HepG2 (cell line): ENCODE data around the gene TAT. TPM values are rescaled to one million over a fixed set of nuclear protein-coding genes. Genes with fewer than 3 reads are reported as not detected.

ENCODE experiments used
- ARID5B ChIP-seq: IDR thresholded peaks from 2 replicates; pipeline ENCODE4 v1.4.0; 2020; ENCODE audit warnings: mild to moderate bottlenecking, missing genetic modification reagents
- FOXP1 ChIP-seq, 2 experiments: fragments of 450-650 bp in 1 of 2; IDR thresholded peaks; 2 replicates each; pipeline ENCODE4 v1.6.1; 2017 to 2018; ENCODE audit warnings: antibody characterized with exemption in 1 of 2
- HES4 ChIP-seq: sonication (generic); formaldehyde crosslinking; IDR thresholded peaks from 2 replicates; pipeline ENCODE4 v1.9.0; 2021; ENCODE audit warnings: mild to moderate bottlenecking, missing genetic modification reagents, borderline replicate concordance
- HNRNPLL ChIP-seq: fragments of 200-400 bp; formaldehyde crosslinking; IDR thresholded peaks from 2 replicates; pipeline ENCODE4 v1.6.1; 2017; ENCODE audit warnings: mild to moderate bottlenecking, low read depth, low read length; ENCODE audit not compliant: poor library complexity, severe bottlenecking
- KAT8 ChIP-seq: IDR thresholded peaks from 2 replicates; pipeline ENCODE4 v1.6.1; 2016; ENCODE audit warnings: missing genetic modification reagents, missing compliant biosample characterization
- KDM3A ChIP-seq: IDR thresholded peaks from 2 replicates; pipeline ENCODE4 v1.6.1; 2018; ENCODE audit warnings: low read depth, missing compliant biosample characterization
- PPARG ChIP-seq: conservative IDR thresholded peaks from 2 replicates; pipeline ENCODE4 v1.6.1; 2016; ENCODE audit warnings: missing biosample characterization, missing genetic modification reagents
- RBAK ChIP-seq: sonication (generic); formaldehyde crosslinking; IDR thresholded peaks from 2 replicates; pipeline ENCODE4 v1.5.1; 2020; ENCODE audit warnings: mild to moderate bottlenecking, missing genetic modification reagents
- SCMH1 ChIP-seq: sonication (generic); formaldehyde crosslinking; IDR thresholded peaks from 2 replicates; pipeline ENCODE4 v1.9.0; 2021; ENCODE audit warnings: missing genetic modification reagents, mild to moderate bottlenecking, borderline replicate concordance
- TBX3 ChIP-seq: fragments of 450-650 bp; IDR thresholded peaks from 2 replicates; pipeline ENCODE4 v1.6.1; 2017; ENCODE audit warnings: antibody characterized with exemption, mild to moderate bottlenecking, inconsistent platforms, borderline replicate concordance
- TEAD3 ChIP-seq: optimal IDR thresholded peaks from 2 replicates; pipeline ENCODE3; 2016; ENCODE audit warnings: borderline replicate concordance
- WIZ ChIP-seq: sonication (generic); formaldehyde crosslinking; IDR thresholded peaks from 2 replicates; pipeline ENCODE4 v1.5.1; 2020; ENCODE audit warnings: mild to moderate bottlenecking, missing genetic modification reagents
- ZBED4 ChIP-seq: sonication (generic); formaldehyde crosslinking; IDR thresholded peaks from 2 replicates; pipeline ENCODE4 v1.4.0; 2020; ENCODE audit warnings: missing genetic modification reagents, borderline replicate concordance
- ZNF24 ChIP-seq: fragments of 450-650 bp; IDR thresholded peaks from 2 replicates; pipeline ENCODE4 v1.6.1; 2017; ENCODE audit warnings: antibody characterized with exemption, mild to moderate bottlenecking
- ZNF263 ChIP-seq: sonication (generic); formaldehyde crosslinking; IDR thresholded peaks from 2 replicates; pipeline ENCODE4 v1.4.0; 2020; ENCODE audit warnings: missing genetic modification reagents
- ZNF354B ChIP-seq: sonication (generic); formaldehyde crosslinking; IDR thresholded peaks from 2 replicates; pipeline ENCODE4 v1.8.0; 2022; ENCODE audit warnings: mild to moderate bottlenecking, missing genetic modification reagents
- ZNF672 ChIP-seq: sonication (generic); formaldehyde crosslinking; IDR thresholded peaks from 2 replicates; pipeline ENCODE4 v1.8.1; 2022; ENCODE audit warnings: missing genetic modification reagents
- ZNF674 ChIP-seq: sonication (generic); formaldehyde crosslinking; IDR thresholded peaks from 2 replicates; pipeline ENCODE4 v1.5.0; 2020; ENCODE audit warnings: low read depth, mild to moderate bottlenecking, missing genetic modification reagents
- ZNF709 ChIP-seq: sonication (generic); formaldehyde crosslinking; IDR thresholded peaks from 2 replicates; pipeline ENCODE4 v1.5.0; 2020; ENCODE audit warnings: mild to moderate bottlenecking, missing genetic modification reagents
- ZNF713 ChIP-seq: sonication (generic); formaldehyde crosslinking; IDR thresholded peaks from 2 replicates; pipeline ENCODE4 v1.4.0; 2020; ENCODE audit warnings: mild to moderate bottlenecking, missing genetic modification reagents
- ZNF740 ChIP-seq: sonication (generic); formaldehyde crosslinking; IDR thresholded peaks from 2 replicates; pipeline ENCODE4 v1.4.0; 2020; ENCODE audit warnings: missing genetic modification reagents
- polyA plus RNA-seq, 8 experiments: library from polyadenylated mRNA; depleted of rRNA in 3 of 8; stranded (reverse) in 7 of 8; unstranded in 1 of 8; fragments of >200 nt; fragmentation: Illumina TruSeq in 4 of 8; extraction: Trizol in 4 of 8; gene quantifications; 2 replicates each; pipeline versions ENCODE4 v1.2.1 to v1.2.3, GENCODE V29; 2011 to 2016; ENCODE audit warnings: low read depth in 4 of 8, missing spikeins in 1 of 8, mixed read lengths in 1 of 8; ENCODE audit not compliant: insufficient read depth in 1 of 8
- total RNA-seq, 5 experiments: library from RNA; depleted of rRNA; stranded (reverse); fragments of >200 nt; fragmentation: Illumina TruSeq; extraction: Trizol; gene quantifications; 2 replicates each; pipeline ENCODE4 v1.2.3, GENCODE V29; 2016; ENCODE audit warnings: low read depth in 1 of 5
- TF ChIP-seq, protein P1 (sequence below): sonication (generic); formaldehyde crosslinking; IDR thresholded peaks from 2 replicates; pipeline ENCODE4 v1.4.0; 2020; ENCODE audit warnings: missing genetic modification reagents

The TAT gene
- total and polyA plus RNA-seq, 2 of the 13 experiments (the other 11 are each of a cell fraction or from before 2014, with no cell fraction given): 1.6 to 5.8 TPM

DNA sequence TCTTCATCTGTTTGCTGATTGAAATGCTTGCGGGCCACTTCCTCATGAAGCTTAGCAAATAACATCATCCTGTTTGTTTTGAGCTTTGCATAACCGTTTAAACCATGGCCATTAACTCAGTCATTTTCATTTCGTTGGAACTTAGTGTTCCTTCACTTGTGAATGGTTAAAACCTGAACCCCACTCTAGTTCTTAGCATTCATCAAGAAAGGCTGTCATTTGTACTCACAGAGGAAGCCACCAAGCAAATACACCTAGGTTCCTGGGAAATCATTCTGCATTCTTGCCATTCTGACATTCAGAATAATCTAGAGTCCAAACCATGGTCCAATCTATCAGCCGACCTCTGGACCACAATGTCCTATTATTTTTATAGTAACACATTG is 8.4 kb upstream of the TAT start (continued):
- no peak for TF ChIP-seq HES4 (CRISPR knock-in tag)
- peak; percentile 62 for TF ChIP-seq TEAD3
- no peak; the same call in 1 of the 2 replicates for TF ChIP-seq ZBED4 (CRISPR knock-in tag)
- no peak for TF ChIP-seq ZNF740 (CRISPR knock-in tag)
- TF ChIP-seq ARID5B (CRISPR knock-in tag): peak; percentile 79
- TF ChIP-seq KDM3A: 0 out of 2 replicates have a peak, but pooled peaks have one; percentile 48
- TF ChIP-seq ZNF354B: peak; percentile 75; the same call in 1 of the 2 replicates
- TF ChIP-seq ZNF24: no peak
- no peak for TF ChIP-seq ZNF709 (CRISPR knock-in tag)
- TF ChIP-seq ZNF674 (CRISPR knock-in tag): no peak
- no peak for TF ChIP-seq ZNF713
- no peak for TF ChIP-seq SCMH1 (CRISPR knock-in tag)
- TF ChIP-seq WIZ (CRISPR knock-in tag): no peak
- no peak for TF ChIP-seq FOXP1 (IDR thresholded peaks at IDR 0.05)
- peak; percentile 90 for TF ChIP-seq FOXP1 (CRISPR knock-in tag; IDR thresholded peaks at IDR 0.05)
- TF ChIP-seq, protein P1, sequence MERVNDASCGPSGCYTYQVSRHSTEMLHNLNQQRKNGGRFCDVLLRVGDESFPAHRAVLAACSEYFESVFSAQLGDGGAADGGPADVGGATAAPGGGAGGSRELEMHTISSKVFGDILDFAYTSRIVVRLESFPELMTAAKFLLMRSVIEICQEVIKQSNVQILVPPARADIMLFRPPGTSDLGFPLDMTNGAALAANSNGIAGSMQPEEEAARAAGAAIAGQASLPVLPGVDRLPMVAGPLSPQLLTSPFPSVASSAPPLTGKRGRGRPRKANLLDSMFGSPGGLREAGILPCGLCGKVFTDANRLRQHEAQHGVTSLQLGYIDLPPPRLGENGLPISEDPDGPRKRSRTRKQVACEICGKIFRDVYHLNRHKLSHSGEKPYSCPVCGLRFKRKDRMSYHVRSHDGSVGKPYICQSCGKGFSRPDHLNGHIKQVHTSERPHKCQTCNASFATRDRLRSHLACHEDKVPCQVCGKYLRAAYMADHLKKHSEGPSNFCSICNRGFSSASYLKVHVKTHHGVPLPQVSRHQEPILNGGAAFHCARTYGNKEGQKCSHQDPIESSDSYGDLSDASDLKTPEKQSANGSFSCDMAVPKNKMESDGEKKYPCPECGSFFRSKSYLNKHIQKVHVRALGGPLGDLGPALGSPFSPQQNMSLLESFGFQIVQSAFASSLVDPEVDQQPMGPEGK: no peak
- no peak for TF ChIP-seq RBAK (CRISPR knock-in tag)
- no peak for TF ChIP-seq ZNF672 (CRISPR knock-in tag)
- no peak for TF ChIP-seq TBX3
- no peak for TF ChIP-seq HNRNPLL
- TF ChIP-seq PPARG (CRISPR knock-in tag): peak; percentile 28; the same call in 1 of the 2 replicates
- no peak for TF ChIP-seq ZNF263 (CRISPR knock-in tag)
- TF ChIP-seq KAT8: no peak
